AG09319 (cell line): ENCODE results near the gene WDR36.

Experiments used
- DNase-seq: peaks from one replicate; pipeline ENCODE4 v3.0.0-alpha.2; 2010; ENCODE audit warnings: low read depth; ENCODE audit errors: extremely low read depth
- CTCF ChIP-seq: IDR thresholded peaks from 2 replicates; pipeline ENCODE4 v1.5.1; 2011; ENCODE audit warnings: low read depth, mild to moderate bottlenecking, inconsistent platforms, low read length, moderate library complexity

WDR36 gene

GRCh38 chr5:111092062-111092853 is at the start of gene WDR36:
WDR36 (plus strand) TSS chr5:111092348; CDS start chr5:111092457, 109 bp downstream.
- TF ChIP-seq CTCF = no peak
- DNase-seq = peak; percentile 77

DNA sequence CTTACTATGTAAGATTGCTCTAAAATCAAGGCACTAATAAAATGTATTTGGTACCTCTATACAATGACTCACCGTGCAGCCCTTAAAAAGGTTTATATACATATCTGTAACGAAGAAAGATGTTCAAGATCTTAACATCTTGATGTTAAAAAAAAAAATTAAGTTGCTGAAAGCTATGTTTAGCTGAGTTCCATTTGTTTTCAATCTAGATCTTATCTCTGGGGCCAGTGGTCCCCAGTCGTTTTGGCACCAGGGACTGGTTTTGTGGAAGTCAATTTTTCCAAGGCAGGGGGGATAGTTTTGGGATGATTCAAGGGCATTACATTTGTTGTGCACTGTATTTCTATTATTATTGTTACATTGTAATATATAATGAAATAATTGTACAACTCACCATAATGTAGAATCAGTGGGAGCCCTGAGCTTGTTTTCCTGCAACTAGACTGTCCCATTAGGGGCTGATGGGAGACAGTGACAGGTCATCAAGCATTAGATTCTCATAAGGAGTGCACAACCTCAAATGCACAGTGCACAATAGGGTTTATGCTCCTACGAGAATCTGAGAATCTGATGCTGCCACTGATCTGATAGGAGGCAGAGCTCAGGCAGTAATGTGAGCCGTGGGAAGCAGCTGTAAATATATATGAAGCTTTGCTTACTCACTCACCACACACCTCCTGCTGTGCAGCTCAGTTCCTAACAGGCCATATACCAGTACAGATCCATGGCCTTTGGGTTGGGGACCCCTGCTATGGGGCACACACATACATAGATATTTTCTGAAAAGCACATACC is 48.2 kb upstream of the WDR36 start:
- TF ChIP-seq CTCF = no peak
- DNase-seq = no peak

DNA sequence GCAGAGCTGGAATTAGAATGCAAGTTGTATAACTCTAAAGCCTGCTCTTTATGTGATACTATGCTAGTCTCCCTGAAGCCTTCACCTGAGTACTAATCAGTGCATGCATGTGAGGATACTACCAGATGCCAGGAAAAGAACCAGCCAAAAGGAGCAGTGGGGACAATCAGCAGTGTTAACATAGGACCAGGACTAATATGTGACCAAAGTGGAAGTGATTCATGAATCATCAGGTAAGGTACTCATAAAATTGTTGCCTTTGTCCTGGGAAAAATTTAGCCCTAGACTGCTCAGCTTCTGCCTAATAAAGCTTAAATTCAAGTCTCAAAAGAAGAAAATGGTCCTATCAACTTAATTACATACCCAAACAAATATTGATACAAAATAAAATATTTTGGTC is 34.1 kb upstream of the WDR36 start:
- TF ChIP-seq CTCF = no peak
- DNase-seq = no peak

GRCh38 chr5:111060169-111060568 is 32.0 kb upstream of the WDR36 start:
- no peak for DNase-seq
- no peak for TF ChIP-seq CTCF

GRCh38 chr5:111061618-111062017 is 30.5 kb upstream of the WDR36 start:
- TF ChIP-seq CTCF = no peak
- no peak for DNase-seq

- no peak for DNase-seq
- TF ChIP-seq CTCF = peak; percentile 41
These were observed 28.3 kb upstream of the WDR36 start for GRCh38 chr5:111063709-111064322.
